HG02973 (cell line): ENCODE measurements around the gene IER3.

ENCODE experiments used
- ATAC-seq: cut with Tn5 transposase; IDR thresholded peaks from one replicate; pipeline ENCODE4 v1.9.1; 2021; ENCODE audit warnings: moderate library complexity; ENCODE audit not compliant: unreplicated experiment

The IER3 gene

GRCh38 chr6:30709101-30709868, 35.1 kb downstream of the IER3 start:
- no peak for ATAC-seq

- no peak for ATAC-seq
These were observed 37.0 kb downstream of the IER3 start for GRCh38 chr6:30707281-30707850.

GRCh38 chr6:30705620-30706019, 38.7 kb downstream of the IER3 start:
- ATAC-seq: no peak

GRCh38 chr6:30703821-30704220, 40.5 kb downstream of the IER3 start:
- ATAC-seq: no peak

- no peak for ATAC-seq
These were observed 41.3 kb downstream of the IER3 start for GRCh38 chr6:30703011-30703410.

GRCh38 chr6:30700340-30700739, 44.0 kb downstream of the IER3 start:
- no peak for ATAC-seq

- no peak for ATAC-seq
These were observed 47.9 kb downstream of the IER3 start for GRCh38 chr6:30696432-30696831.
